Mucosa of rectum (tissue), 2 donors: ENCODE measurements around the gene PIP5KL1.

Experiments used
- H3K27ac ChIP-seq, 2 donors: one replicate each; pipeline ENCODE4 v1.7.0; 2013; ENCODE audit warnings: inconsistent platforms in 2 of 2, low read depth in 2 of 2, low read length in 2 of 2
- H3K27me3 ChIP-seq, 2 donors: one replicate each; pipeline ENCODE4 v1.7.0; 2013; ENCODE audit warnings: low read length in 2 of 2; ENCODE audit not compliant: control insufficient read depth in 2 of 2, insufficient read depth in 2 of 2
- H3K36me3 ChIP-seq, 2 donors: one replicate each; pipeline ENCODE4 v1.7.0; 2013; ENCODE audit warnings: low read length in 2 of 2; ENCODE audit not compliant: control insufficient read depth in 2 of 2, insufficient read depth in 2 of 2
- H3K4me1 ChIP-seq, 2 donors: one replicate each; pipeline ENCODE4 v1.7.0; 2013; ENCODE audit warnings: low read length in 2 of 2, mild to moderate bottlenecking in 1 of 2; ENCODE audit not compliant: control insufficient read depth in 2 of 2, insufficient read depth in 2 of 2
- H3K4me3 ChIP-seq, 2 donors: one replicate each; pipeline ENCODE4 v1.7.0; 2013; ENCODE audit warnings: low read length in 2 of 2
- H3K9ac ChIP-seq, 2 donors: one replicate each; pipeline ENCODE4 v1.7.0; 2013; ENCODE audit warnings: low read length in 2 of 2, low read depth in 1 of 2, mild to moderate bottlenecking in 1 of 2
- H3K9me3 ChIP-seq, 2 donors: one replicate each; pipeline ENCODE4 v1.7.0; 2013; ENCODE audit warnings: low read length in 2 of 2; ENCODE audit not compliant: control insufficient read depth in 2 of 2
- donor health status: healthy.
- donor health status: Normal muscosa, but diverticular disease.

Gene PIP5KL1

GRCh38 chr9:127880143-127880542 lies 50.4 kb downstream of the PIP5KL1 start:
- Histone ChIP-seq H3K4me1 (peaks cover 29 to 35% of the 10 kb centered on the region in 2 donors), H3K27me3 (no peaks in the 10 kb centered on the region), H3K9me3 (no peaks in the 10 kb centered on the region), H3K4me3 (no peak overlapping the region), H3K9ac (no peak overlapping the region), H3K36me3 (peaks cover 9 to 15% of the 10 kb centered on the region in 2 donors), H3K27ac (no peak overlapping the region)

GRCh38 chr9:127878652-127879390 lies 51.8 kb downstream of the PIP5KL1 start:
- Histone ChIP-seq H3K4me3 (no peak overlapping the region), H3K9ac (no peak overlapping the region), H3K27ac (no peak overlapping the region), H3K27me3 (no peaks in the 10 kb centered on the region), H3K9me3 (no peaks in the 10 kb centered on the region), H3K36me3 (peaks cover 0 to 3% of the 10 kb centered on the region in 2 donors), H3K4me1 (peaks cover 41% of the 10 kb centered on the region in 2 donors)

DNA sequence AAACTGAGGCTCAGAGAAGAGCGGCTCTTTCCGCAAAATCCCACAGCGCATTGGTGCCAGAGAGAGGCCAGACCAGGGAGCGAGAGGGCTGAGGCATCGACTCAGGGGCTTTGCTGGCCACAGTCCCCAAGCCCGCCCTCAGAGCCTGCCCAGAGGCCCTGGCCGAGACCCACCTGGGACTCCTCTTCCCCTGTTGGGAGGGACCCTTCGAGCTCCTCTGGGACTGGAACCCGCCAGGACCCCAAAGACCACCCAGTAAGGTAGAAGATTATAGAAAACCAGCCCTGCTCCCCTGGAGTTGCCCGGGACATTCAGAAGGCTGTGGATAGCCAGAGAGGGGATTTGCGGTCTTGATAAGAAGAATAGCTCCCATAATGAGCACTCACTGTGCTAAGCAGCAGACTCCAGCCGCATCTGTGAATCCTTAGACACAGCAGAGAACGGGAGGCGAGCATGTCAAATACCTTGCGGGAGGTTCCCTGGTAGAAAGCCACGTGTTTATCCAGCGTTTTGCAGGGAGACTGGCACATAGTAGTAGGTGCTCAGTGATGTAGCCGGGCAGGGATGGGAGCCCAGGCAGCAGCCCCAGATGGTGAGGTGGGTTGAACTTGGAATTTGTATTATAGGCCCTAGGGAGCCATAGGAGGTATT lies 52.5 kb downstream of the PIP5KL1 start:
- H3K4me1 ChIP-seq: peaks cover 43% of the 10 kb centered on the region in 2 donors

GRCh38 chr9:127877566-127877998 lies 53.0 kb downstream of the PIP5KL1 start, which contains the start of gene AK1:
Gene AK1, minus strand, starts transcription at chr9:127877675. Its CDS starts 3,058 bp downstream, at chr9:127874617.
- H3K9ac ChIP-seq: peak within 1 kb of the TSS; percentile 66 to 67
- peaks cover under 1% of the 10 kb centered on the region in 2 donors for H3K36me3 ChIP-seq
- H3K4me3 ChIP-seq: peak within 1 kb of the TSS; percentile 59 to 77
- H3K4me1 ChIP-seq: peaks cover 40% of the 10 kb centered on the region in 2 donors
- H3K27ac ChIP-seq: peak within 1 kb of the TSS; percentile 67 to 68
- no peaks in the 10 kb centered on the region for H3K9me3 ChIP-seq
- no peaks in the 10 kb centered on the region for H3K27me3 ChIP-seq

More for the DNA sequence above, 52.5 kb downstream of the PIP5KL1 start:
- peak overlapping the region; percentile 59 to 77 for H3K4me3 ChIP-seq
- H3K27ac ChIP-seq: peak overlapping the region; percentile 67 to 68
- H3K9ac ChIP-seq: peak overlapping the region; percentile 66 to 67
- no peaks in the 10 kb centered on the region for H3K9me3 ChIP-seq
- H3K36me3 ChIP-seq: peaks cover 0 to 3% of the 10 kb centered on the region in 2 donors
- no peaks in the 10 kb centered on the region for H3K27me3 ChIP-seq

GRCh38 chr9:127876764-127877562 lies 53.6 kb downstream of the PIP5KL1 start:
- Histone ChIP-seq H3K9me3 (no peaks in the 10 kb centered on the region), H3K4me1 (peaks cover 39 to 40% of the 10 kb centered on the region in 2 donors), H3K36me3 (peaks cover 2 to 7% of the 10 kb centered on the region in 2 donors), H3K9ac (peak overlapping the region; percentile 52 to 60), H3K27ac (peak overlapping the region; percentile 67 to 68), H3K4me3 (peak overlapping the region; percentile 59 to 69), H3K27me3 (no peaks in the 10 kb centered on the region)

- Histone ChIP-seq H3K4me3 (peak overlapping the region; percentile 59 to 69), H3K27me3 (no peaks in the 10 kb centered on the region), H3K9me3 (no peaks in the 10 kb centered on the region), H3K4me1 (peaks cover 39 to 40% of the 10 kb centered on the region in 2 donors), H3K27ac (peak overlapping the region; percentile 18 to 67), H3K36me3 (peaks cover 6 to 13% of the 10 kb centered on the region in 2 donors), H3K9ac (peak overlapping the region; percentile 52 to 60)
Observed at GRCh38 chr9:127876026-127876763, 54.4 kb downstream of the PIP5KL1 start.

DNA sequence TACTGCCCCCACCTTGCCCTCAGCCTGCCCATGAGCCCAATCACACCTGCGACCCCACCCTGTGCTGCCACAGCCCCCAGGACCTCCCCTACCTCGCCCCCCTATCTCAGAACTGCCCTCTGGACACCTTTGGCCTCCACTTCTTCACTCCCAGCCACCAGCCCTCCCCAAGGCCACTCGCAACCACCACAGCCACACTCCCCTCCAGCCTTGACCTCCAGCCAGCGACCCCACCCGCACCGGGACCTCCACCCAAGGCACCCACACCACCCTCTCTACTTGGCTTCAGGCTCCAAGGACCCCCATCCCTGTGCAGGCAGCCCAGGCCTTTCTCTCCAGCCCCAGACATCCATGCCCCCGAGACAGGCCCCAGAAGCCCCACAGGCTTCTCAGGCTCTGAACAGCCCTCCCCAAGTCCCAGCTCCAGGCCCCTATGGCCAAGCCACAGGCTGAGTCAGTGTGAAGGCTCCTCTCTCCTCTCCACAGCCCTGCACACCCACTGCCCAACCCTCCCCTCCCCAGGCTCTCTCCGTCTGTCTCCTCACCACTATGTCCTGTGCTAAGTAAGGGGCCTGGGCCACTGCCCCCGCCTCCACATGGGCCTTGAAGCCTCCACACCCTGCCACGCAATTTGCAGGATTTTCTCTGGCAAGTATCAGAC lies 55.1 kb downstream of the PIP5KL1 start:
- H3K9me3 ChIP-seq: no peaks in the 10 kb centered on the region
- H3K27ac ChIP-seq: peak overlapping the region; percentile 18 to 55
- H3K36me3 ChIP-seq: peaks cover 12 to 20% of the 10 kb centered on the region in 2 donors
- H3K4me3 ChIP-seq: peak overlapping the region in 1 of 2 donors; percentile 11
- H3K9ac ChIP-seq: peak overlapping the region in 1 of 2 donors; percentile 46
- no peaks in the 10 kb centered on the region for H3K27me3 ChIP-seq
- peaks cover 39 to 40% of the 10 kb centered on the region in 2 donors for H3K4me1 ChIP-seq

- Histone ChIP-seq H3K4me3 (no peak overlapping the region), H3K36me3 (peaks cover 12 to 23% of the 10 kb centered on the region in 2 donors), H3K9me3 (no peaks in the 10 kb centered on the region), H3K4me1 (peaks cover 39 to 40% of the 10 kb centered on the region in 2 donors), H3K27ac (no peak overlapping the region), H3K9ac (no peak overlapping the region), H3K27me3 (no peaks in the 10 kb centered on the region)
Observed at GRCh38 chr9:127874301-127875221, 56.0 kb downstream of the PIP5KL1 start.
